Hypothalamus (tissue), 51 donors: ENCODE measurements around the gene HERPUD1.
"Not testable (repeated sequence)": the region's sequence is repeated elsewhere in the genome, so short reads cannot be mapped to it uniquely, and the experiment has no call there.

Experiments used
- DNase-seq, 51 donors: peaks; one replicate each; lab custom pipeline; 2025; lab: John Stamatoyannopoulos, UW

Gene HERPUD1

DNA sequence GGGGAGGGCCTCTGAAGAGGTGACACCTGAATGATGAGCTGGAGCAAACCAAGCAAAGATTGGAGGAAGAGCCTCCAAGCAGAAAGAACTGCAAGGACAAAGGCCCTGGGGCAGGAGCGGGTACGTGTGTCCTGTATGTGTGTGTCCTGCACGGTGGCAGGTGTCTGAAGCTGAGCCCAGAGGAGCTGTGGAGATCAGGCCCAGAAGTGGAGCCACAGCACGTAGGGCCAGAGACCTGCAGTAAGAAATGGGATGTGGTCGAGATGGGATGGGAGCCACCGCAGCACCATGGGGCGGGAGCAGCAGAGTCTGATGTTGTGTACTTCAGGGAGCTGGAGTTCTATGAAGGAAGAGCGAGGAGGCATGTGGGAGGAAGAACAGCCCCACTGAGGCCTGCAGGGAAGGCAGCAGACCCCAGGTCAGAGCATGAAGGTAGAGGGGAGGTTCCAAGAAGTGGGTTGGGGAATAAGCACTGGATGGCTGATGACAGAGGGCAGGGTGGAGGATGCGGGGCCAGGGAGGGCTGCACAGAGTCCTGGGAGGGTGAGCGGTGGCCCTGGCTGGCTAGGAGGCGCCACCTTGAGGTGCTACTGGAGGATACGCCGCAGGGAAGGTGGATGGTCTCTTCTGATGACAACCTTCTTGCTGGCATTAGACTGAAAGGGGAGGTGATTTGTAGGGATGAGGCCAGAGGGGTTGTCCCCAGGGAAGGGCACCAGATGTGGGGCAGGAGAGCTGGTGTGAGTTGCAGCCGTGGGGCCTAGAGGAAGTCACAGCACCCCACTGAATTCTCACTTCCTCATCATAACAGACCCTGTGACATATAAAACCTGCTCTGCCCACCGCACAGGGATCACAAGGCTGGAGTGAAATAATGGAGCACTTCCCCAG lies 19.2 kb downstream of the HERPUD1 start:
- DNase-seq = peak in 6 of 51 donors; percentile 13 to 44 (median 23)

DNA sequence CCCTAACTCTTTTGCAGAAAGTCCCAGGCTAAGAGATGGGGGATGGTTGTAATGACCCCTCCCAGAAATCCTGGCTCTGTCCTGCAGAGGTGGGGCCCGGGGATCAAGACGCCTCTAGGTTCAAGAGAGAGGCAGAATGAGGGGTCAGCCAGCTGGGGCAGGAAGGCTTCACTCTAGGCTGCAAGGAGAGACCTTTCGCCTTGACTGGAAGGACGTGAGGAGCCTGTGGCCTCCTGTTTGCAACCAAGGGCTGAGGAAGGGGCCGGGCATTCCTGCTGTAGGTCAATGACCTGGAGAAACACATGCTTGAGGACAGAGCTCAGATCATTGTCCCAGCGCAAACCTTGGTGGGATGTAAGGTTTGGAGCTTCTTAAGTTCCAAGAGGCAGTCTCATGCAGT lies 21.1 kb downstream of the HERPUD1 start:
- DNase-seq = no peak

DNA sequence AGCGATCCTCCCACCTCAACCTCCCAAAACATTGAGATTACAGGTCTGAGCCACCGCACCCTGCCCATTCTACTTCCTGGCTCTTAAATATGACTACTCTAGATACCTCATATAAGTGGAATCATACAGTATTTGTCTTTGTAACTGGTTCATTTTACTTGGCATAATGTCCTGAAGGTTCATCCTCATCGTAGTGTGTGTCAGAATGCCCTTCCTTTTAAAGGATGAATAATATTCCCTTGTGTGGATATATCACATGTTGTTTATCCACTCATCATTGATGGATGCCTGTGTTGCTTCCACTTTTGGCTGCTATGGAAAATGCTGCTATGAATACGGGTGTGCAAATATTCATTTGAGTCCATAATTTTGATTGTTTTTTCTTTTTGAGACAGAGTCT lies 24.1 kb downstream of the HERPUD1 start:
- DNase-seq = no peak

DNA sequence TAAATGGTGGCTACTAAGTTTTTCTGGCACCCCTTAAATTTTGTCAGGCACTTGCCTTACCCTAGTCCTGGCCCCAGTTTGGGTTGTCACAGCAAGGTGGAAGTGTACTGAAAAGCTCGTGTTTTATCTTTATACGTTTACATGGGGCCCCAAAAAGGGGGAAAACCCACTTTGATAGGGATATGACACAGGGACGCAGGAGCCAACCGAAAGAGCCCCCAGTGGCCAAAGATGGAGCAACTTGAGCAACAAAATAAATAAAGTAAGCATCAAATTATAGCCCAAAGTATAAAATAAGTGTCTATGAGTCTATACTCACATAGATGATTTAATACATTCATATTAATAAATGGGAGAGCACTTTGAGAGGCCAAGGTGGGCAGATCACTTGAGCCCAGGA lies 24.8 kb downstream of the HERPUD1 start:
- DNase-seq = no peak

DNA sequence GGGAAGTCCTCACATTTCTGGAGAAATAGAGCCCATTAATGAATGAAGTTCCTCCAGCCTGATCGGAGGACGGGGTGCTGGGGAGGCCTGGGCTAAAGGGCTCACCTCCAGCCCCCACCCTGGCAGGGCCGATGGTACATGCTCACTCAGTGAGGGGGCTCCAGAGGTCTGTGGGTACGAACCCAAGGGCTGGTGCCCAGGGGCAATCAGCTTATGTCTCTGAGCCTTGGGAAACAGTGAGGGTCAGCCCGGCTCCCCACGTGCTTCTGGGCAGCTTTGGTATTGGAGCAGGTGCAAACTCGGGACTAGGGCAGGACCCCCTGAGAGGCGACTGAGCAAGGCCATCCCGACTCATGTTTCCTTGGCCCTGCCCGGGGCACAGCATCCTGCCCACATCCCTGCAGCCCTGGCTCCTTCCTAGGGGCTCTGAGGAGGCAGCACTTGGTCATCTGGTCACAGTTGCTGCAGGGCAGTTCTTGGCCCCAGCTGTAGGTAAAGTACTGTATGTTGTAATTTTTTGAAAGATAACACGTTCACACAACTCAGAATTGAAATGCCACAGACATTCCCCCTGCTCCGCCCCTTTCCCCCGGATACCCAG lies 28.8 kb downstream of the HERPUD1 start:
- DNase-seq = no peak

DNA sequence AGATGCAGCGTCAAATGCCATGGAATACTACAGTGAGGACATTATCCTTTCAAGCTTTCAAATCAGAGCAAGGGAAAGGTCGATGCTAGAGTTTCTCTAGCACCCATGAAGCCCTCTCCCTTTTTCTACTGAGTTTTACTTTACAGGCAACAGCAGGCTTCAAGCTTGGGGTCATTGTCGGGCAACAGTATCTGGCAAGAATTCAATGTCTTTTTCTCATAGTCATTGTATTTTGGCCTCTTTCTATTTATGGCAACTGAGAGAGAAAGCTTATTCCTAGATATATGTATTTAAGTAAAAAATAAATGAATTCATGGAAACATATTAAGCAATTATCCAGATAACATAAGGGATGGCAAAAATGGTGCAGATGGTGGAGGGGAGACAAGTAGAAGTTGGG lies 29.4 kb downstream of the HERPUD1 start:
- no peak for DNase-seq

DNA sequence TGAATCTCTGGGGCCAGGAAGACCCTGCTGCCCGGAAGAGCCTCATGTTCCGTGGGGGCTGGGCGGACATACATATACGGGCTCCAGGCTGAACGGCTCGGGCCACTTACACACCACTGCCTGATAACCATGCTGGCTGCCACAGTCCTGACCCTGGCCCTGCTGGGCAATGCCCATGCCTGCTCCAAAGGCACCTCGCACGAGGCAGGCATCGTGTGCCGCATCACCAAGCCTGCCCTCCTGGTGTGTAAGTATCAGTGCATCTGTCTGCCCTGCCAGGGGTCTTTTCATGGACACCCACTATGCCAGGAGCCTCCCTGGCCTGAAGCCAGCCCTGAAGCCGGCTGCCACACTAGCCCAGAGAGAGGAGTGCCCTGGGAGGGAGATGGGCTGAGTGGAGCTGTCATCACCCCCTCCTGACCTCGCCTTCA lies 29.9 kb downstream of the HERPUD1 start, which contains the start of gene CETP:
Gene CETP, plus strand, starts transcription at position 100 of the 431 bp plus-strand sequence. Its CDS starts 30 bp downstream, at position 130.
- no peak for DNase-seq

DNA sequence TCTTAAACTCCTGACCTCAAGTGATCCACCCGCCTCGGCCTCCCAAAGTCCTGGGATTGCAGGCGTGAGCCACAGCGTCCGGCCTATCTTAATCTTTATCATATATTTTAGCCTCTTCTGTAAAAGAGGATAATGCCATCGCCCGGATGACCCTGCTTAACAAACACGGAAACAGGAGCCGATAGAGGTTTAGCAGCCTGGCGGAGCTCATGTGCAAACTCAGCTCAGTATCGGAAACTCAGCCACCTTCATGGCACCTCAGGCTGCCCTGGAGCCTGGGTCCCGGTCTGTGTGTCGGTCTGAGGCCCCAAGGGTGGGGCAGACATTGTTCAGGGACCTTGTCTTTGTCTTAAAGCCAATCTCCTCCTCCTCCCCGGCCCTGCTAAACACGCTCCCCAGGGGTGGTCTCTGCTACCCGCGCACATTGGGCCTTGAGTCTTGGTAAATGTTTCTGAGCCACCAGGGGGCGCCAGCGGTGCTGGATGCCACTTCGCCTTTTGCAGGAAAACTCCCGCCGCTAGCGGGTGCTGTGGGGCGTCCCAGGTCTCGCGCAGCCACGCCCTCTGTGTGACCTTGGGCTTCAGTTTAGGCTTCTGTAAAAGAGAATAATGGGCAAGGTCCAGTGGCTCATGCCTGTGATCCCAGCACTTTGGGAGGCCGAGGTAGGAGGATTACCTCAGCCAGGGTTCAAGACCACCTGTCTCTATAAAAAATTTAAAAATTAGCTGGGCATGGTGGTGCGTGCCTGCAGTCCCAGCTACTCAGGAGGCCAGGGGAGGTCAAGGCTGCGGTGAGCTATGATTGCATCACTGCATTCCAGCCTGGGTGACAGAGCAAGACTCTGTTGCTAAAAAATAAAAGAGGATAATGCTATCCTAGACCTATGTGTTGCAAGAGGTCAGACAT lies 32.6 kb downstream of the HERPUD1 start:
- DNase-seq = peak in 35 of 51 donors; percentile 5 to 77 (median 42)

DNA sequence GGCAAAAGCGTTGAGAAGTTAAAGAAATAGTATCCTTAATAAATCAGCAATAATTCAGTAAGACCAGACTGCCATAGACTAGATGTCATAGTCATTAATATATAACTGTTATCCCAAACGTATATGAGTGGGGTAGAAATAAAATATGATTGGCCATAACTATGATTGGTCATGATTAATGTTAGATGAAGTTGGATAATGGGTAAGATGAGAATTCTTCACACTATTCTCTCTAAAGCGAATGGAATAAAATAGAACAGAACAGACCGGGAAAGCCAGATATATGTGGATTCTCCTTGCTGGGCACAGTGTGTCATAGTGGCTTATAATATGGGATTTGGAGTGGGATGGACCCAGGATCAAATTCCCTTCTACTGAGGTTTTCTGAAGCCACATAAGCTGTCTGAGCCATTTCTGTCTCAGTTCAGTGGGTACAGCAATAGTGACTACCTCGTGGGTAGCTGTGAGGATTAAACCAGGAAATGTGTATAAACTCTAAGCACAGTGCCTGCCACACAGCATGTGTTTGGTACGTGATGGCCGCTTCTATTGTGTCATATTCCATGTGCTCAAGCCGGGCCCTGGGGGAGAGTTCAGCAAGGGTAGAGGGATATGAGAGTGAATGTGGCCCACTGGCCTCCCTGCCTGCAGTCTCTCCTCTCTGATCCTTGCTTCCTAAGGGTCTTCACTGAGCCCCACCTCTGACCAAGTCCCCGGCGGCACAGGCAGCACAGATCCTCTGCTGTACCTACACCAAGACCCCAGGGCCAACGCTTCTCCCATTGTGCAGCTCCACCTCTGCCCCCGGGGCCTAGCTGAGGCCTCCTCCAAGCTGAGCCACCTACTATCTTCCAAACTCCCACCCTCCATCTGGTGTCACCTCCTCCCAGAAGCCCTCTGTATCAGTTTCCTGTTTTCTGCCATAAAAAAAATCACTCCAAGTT lies 33.5 kb downstream of the HERPUD1 start:
- DNase-seq = peak in 14 of 51 donors; percentile 5 to 40 (median 22)

DNA sequence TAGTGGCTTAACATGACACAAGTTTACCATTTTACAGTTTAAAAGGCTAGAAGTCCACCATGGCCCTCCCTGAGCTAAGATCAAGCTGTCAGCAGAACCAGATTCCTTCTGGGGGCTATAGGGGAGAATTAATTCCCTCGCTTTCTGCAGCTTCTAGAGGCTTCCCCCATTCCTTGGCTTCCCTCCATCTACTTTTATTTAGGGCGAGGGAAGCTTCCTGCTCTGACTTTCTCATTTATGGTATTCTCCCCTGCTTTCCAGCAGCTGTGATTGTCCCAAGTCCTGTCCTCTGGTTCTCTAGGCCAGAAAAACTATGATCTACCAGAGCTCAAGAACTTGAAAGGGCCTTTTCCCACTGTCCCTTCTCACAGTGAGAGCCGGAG lies 34.1 kb downstream of the HERPUD1 start:
- no peak for DNase-seq

DNA sequence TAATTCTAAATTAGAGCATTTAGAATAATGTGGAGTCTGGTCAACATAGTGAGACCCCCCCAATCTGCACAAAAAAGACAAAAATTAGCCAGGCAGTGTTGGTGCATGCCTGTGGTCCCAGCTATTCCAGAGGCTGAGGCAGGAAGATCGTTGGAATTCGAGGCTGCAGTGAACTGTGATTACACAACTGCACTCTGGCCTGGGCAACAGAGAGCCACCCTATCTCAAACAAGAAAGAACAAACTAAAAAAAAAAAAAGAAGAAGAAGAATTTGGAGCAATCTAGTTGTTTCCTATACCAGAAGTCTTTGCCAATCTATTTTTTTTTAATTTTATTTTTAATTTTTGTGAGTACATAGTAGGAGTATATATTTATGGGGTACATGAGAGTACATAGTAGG lies 35.8 kb downstream of the HERPUD1 start:
- no peak for DNase-seq

DNA sequence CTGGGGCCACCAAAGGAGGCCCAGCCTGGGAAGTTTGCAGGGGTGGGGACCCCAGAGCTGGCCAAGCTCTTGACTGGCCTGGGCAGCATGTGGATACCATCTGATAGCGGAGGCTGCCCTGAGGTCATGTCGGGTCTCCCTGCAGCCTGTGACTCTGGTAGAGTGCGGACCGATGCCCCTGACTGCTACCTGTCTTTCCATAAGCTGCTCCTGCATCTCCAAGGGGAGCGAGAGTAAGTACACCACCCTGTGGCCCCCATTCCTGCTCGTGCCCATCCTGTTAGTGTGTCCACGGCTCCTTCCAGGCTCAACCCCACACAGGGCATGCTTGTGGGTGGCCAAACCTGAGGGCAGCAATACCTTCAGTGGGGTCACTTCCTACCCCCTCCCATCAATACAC lies 37.8 kb downstream of the HERPUD1 start:
- DNase-seq = no peak

DNA sequence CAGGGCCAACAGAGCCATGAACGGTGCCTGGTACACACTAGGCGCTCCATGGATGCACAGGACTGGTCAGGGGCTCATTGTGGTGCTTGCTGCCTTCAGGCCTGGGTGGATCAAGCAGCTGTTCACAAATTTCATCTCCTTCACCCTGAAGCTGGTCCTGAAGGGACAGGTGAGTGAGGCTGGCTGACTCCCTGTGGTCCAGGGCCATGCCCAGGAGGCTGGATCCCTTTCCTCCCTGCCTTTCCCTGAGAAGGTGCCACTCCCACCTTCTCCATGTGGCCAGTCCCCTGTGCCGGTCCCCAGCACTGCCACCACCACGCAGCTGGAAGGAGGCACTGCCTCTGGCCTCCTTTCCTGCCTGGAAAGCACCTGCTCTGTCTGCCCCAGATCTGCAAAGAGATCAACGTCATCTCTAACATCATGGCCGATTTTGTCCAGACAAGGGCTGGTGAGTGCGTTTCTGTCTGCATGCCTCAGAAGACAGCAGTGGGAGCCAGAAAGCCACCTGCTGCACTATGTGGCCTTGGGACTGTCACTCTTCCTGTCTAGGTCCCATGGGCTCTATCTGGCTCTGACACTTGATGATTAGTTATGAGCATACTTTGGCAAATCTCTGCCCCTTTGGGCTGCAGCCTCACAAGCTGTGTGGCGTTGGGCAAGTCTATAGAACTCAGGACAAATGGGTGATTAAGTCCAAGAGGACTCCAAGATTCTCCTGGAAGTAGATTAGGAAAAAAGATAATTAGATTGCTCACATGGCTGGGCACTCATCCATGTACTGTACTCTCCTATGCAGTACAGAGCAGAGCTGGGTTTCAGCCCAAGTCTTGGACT lies 39.2 kb downstream of the HERPUD1 start:
- DNase-seq = no peak

DNA sequence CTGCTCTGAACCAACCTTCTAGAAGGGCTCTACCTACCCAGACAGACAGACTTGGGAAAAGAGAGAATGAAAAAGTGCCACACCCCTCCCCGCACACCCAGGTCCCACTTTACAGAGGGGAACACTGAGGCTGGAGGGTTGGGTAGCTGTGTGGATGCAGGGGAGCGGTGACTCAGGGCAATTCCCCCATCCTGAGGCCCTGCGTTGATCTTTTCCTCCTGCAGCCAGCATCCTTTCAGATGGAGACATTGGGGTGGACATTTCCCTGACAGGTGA lies 39.8 kb downstream of the HERPUD1 start:
- no peak for DNase-seq

DNA sequence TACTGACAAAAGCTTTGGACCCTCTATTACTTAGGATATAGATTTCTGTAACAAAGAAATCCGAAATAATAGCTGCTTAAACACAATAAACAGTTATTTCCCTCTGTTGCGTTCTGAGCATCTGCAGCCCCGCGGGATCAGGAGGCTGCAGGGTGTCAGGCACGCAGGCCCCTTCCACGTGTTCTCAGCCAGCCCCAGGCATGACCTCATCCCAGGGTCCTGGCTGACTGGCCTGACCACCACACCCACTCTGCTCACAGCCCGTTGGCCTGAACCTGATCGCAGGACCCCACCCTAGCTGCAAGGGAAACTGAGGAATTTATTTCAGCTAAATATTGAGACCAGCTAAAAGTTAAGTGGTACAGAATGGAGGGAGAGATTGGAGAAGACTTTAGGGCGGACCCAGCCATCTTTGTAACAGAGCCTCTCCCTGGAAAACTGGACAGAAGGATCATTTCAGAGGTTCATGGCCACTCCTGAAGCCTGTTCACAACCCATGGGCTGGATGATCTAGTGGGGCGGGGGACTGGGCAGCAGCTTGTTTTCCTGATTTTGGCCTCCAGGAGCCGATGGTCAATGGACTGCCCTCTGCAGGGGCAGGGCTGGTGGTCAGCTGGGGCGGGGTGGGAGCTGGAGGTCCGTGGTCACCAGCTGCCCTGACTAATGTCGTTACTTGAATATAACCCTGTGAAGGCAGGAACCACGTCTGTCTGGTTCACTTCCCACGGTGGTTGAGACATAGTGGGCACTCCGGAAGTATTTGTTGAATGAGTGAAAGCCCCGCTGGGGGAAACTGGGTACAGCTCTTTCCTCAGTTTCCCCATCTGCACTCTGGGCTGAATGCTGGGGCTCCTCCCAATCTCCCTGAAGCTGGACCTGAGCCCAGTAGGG lies 40.7 kb downstream of the HERPUD1 start:
- no peak for DNase-seq

DNA sequence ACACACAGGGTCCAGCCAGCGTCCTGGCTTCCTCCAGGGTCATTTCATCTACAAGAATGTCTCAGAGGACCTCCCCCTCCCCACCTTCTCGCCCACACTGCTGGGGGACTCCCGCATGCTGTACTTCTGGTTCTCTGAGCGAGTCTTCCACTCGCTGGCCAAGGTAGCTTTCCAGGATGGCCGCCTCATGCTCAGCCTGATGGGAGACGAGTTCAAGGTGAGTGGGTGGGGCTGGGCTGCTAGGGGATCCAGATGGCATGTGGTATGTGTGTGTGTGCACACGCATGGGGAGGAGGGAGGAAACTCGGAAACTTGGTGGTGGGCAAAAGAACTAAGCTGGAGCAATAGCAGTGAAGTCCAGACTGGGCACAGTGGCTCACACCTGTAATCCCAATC lies 41.4 kb downstream of the HERPUD1 start:
- DNase-seq = no peak

DNA sequence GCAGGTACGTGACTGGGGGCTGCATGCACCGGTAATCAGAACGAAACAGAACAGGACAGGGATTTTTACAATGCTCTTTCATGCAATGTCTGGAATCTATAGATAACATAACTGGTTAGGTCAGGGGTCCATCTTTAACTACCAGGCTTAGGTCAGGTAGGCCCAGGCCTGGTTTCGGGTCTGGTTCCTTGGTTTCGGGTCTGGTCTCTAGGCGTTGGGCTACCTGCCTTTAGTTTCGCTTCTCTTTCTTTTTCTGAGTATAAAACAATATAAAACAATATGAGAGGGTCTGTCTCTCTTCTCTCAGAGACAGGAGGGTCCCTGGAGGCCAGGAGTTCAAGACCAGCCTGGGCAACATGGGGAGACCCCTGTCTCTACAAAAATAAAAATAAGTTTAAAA lies 42.0 kb downstream of the HERPUD1 start:
- DNase-seq = not testable (repeated sequence)
